Measurements from ENCODE around the gene TBCA.

The TBCA gene

DNA sequence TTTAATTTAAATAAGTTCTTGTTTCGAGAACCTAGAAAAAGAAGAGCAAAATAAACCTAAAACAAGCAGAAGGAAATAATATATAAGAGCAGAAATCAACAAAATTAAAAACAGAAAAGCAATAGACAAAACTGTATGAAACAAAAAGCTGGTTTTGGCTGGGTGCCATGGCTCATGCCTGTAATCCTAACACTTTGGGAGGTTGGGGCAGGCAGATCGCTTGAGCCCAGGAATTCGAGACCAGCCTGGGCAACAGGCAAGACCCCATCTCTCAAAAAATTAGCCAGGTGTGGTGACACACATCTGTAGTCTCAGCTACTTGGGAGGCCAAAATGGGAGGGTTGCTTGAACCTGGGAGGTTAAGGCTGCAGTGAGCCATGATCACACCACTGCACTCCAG lies 78.4 kb downstream of the TBCA start:
- Histone ChIP-seq H3K4me3 (ENCODE audit: severe bottlenecking) (no peak overlapping the region), H3K36me3 (ENCODE audit: low read depth) (peaks cover 59% of the 10 kb centered on the region), H3K4me1 (ENCODE audit: insufficient read depth, poor library complexity, severe bottlenecking) (no peaks in the 10 kb centered on the region), H3K9me3 (ENCODE audit: severe bottlenecking) (no peaks in the 10 kb centered on the region), H3K27ac (ENCODE audit: poor library complexity, severe bottlenecking) (no peak overlapping the region), H3K27me3 (ENCODE audit: insufficient read depth, poor library complexity, severe bottlenecking) (no peaks in the 10 kb centered on the region)
- DNase-seq (ENCODE audit: low spot score): no peak
- ATAC-seq (ENCODE audit: low read depth): no peak
- TF ChIP-seq, protein P1, sequence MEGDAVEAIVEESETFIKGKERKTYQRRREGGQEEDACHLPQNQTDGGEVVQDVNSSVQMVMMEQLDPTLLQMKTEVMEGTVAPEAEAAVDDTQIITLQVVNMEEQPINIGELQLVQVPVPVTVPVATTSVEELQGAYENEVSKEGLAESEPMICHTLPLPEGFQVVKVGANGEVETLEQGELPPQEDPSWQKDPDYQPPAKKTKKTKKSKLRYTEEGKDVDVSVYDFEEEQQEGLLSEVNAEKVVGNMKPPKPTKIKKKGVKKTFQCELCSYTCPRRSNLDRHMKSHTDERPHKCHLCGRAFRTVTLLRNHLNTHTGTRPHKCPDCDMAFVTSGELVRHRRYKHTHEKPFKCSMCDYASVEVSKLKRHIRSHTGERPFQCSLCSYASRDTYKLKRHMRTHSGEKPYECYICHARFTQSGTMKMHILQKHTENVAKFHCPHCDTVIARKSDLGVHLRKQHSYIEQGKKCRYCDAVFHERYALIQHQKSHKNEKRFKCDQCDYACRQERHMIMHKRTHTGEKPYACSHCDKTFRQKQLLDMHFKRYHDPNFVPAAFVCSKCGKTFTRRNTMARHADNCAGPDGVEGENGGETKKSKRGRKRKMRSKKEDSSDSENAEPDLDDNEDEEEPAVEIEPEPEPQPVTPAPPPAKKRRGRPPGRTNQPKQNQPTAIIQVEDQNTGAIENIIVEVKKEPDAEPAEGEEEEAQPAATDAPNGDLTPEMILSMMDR (IDR thresholded peaks at IDR 0.05; ENCODE audit: poor library complexity, severe bottlenecking): no peak

DNA sequence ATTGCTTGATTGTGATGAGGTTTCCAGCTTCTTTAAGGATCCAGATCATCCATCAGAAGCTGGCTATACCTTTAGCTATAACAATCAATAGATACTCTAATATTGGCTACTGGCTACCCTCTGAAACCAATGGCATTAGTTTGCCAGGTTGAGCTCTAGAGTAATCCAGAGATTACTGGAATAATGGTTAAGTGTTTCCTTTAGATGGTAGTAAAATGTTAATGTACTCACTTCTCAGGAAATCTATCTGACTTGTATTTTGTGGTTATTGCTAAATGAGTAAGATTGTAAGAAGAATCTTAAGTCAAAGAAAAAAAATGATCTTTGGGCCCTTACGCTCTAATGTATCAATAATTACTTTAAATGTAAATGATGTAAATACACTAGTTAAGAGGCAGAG lies 80.0 kb downstream of the TBCA start:
- no peak for DNase-seq (ENCODE audit: low spot score)
- H3K27ac ChIP-seq (ENCODE audit: poor library complexity, severe bottlenecking): no peak overlapping the region
- H3K27me3 ChIP-seq (ENCODE audit: insufficient read depth, poor library complexity, severe bottlenecking): no peaks in the 10 kb centered on the region
- peaks cover 63% of the 10 kb centered on the region for H3K36me3 ChIP-seq (ENCODE audit: low read depth)
- H3K9me3 ChIP-seq (ENCODE audit: severe bottlenecking): no peaks in the 10 kb centered on the region
- no peak overlapping the region for H3K4me3 ChIP-seq (ENCODE audit: severe bottlenecking)
- H3K4me1 ChIP-seq (ENCODE audit: insufficient read depth, poor library complexity, severe bottlenecking): no peaks in the 10 kb centered on the region
- no peak for ATAC-seq (ENCODE audit: low read depth)
- TF ChIP-seq, protein P1 (IDR thresholded peaks at IDR 0.05; ENCODE audit: poor library complexity, severe bottlenecking): no peak

DNA sequence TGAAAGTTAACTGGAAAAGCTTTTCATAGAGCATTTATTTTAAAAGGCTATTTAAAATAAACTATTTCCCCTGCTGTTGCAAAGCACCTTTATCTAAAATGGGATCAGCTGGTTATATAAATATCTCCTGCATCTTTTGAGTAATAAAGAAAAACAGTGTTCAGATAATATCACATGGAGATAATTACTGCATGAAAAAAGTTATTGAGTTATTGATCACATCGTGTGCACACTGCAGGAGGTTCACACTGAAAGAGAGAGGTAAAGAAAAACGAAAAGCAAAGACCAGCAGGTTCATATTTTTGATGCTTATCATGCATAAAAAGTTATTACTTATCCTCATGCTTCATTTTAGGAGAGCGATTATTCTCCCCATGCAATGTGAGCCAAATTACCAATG lies 82.2 kb downstream of the TBCA start:
- no peaks in the 10 kb centered on the region for H3K27me3 ChIP-seq (ENCODE audit: insufficient read depth, poor library complexity, severe bottlenecking)
- TF ChIP-seq, protein P1 (IDR thresholded peaks at IDR 0.05; ENCODE audit: poor library complexity, severe bottlenecking): no peak
- ATAC-seq (ENCODE audit: low read depth) (no peak), DNase-seq (ENCODE audit: low spot score) (no peak)
- H3K4me1 ChIP-seq (ENCODE audit: insufficient read depth, poor library complexity, severe bottlenecking): no peaks in the 10 kb centered on the region
- H3K9me3 ChIP-seq (ENCODE audit: severe bottlenecking): no peaks in the 10 kb centered on the region
- no peak overlapping the region for H3K4me3 ChIP-seq (ENCODE audit: severe bottlenecking)
- H3K36me3 ChIP-seq (ENCODE audit: low read depth): peaks cover 70% of the 10 kb centered on the region
- H3K27ac ChIP-seq (ENCODE audit: poor library complexity, severe bottlenecking): no peak overlapping the region

DNA sequence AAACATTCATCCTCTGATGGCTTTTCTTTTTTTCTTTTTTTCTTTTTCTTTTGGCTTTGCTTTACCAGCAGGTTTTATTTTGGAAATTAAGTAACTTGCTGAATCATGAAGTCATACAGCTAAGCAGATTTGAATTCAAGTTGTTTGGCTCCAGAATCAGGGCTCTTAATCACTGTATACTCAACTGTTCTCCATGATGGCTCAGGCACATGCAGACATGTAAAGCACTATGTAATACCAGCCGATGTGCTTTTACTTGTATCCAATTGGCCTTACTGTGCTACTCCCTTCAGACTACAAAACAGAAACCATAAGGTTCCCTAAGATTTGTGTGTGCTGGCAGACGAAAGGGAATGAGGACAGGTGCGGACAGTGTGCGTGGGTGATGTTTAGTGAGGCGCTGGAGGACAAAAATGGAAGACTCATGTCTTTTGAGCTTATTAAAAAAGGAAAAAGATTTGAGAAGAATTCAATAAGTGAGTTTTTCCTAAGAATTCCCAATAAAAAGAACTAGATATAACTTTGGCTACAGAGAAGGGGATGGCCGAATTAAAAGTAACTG lies 92.9 kb downstream of the TBCA start:
- no peaks in the 10 kb centered on the region for H3K4me1 ChIP-seq (ENCODE audit: insufficient read depth, poor library complexity, severe bottlenecking)
- no peaks in the 10 kb centered on the region for H3K27me3 ChIP-seq (ENCODE audit: insufficient read depth, poor library complexity, severe bottlenecking)
- H3K4me3 ChIP-seq (ENCODE audit: severe bottlenecking): no peak overlapping the region
- DNase-seq (ENCODE audit: low spot score) (no peak), ATAC-seq (ENCODE audit: low read depth) (no peak)
- H3K36me3 ChIP-seq (ENCODE audit: low read depth): no peaks in the 10 kb centered on the region
- H3K9me3 ChIP-seq (ENCODE audit: severe bottlenecking): no peaks in the 10 kb centered on the region
- H3K27ac ChIP-seq (ENCODE audit: poor library complexity, severe bottlenecking): no peak overlapping the region
- TF ChIP-seq, protein P1 (IDR thresholded peaks at IDR 0.05; ENCODE audit: poor library complexity, severe bottlenecking): no peak

DNA sequence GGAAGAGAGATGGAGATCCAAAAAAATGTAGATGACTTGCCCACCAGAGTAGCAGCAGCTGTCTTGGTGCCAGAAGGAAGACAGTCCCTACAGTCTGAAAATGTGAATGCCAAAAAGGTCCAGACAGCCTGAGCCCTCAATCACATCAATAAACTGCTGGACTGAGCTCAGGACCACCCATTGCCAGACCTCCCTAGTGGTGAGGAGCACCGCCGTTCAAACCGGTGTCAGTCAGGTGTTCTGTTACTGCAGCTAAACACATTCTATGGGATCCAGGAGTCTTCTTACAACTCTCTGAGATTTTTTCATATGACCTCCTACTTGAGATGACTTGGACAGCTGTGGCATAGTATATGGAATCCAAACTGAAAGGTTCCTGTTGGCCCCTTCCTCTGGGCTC lies 105.6 kb downstream of the TBCA start:
- TF ChIP-seq, protein P1 (IDR thresholded peaks at IDR 0.05; ENCODE audit: poor library complexity, severe bottlenecking): no peak
- Histone ChIP-seq H3K27me3 (ENCODE audit: insufficient read depth, poor library complexity, severe bottlenecking) (peaks cover 19% of the 10 kb centered on the region), H3K27ac (ENCODE audit: poor library complexity, severe bottlenecking) (no peak overlapping the region), H3K9me3 (ENCODE audit: severe bottlenecking) (no peaks in the 10 kb centered on the region), H3K36me3 (ENCODE audit: low read depth) (no peaks in the 10 kb centered on the region), H3K4me3 (ENCODE audit: severe bottlenecking) (no peak overlapping the region), H3K4me1 (ENCODE audit: insufficient read depth, poor library complexity, severe bottlenecking) (no peaks in the 10 kb centered on the region)
- DNase-seq (ENCODE audit: low spot score): no peak
- ATAC-seq (ENCODE audit: low read depth): no peak

Data from RWPE2 (cell line).